ENCODE results near the gene KRT35.

Gene KRT35

GRCh38 chr17:41507315-41507880, 26.4 kb upstream of the KRT35 start:
- H3K79me2 ChIP-seq (ENCODE audit: insufficient read depth, low read length), result no peaks in the 10 kb centered on the region
- no peaks in the 10 kb centered on the region for H3K36me3 ChIP-seq (ENCODE audit: insufficient read depth, low read length)

GRCh38 chr17:41505809-41506767, 25.1 kb upstream of the KRT35 start:
- no peak overlapping the region for H2AFZ ChIP-seq (ENCODE audit: low read depth, low read length)
- no peak overlapping the region for H3K4me2 ChIP-seq (ENCODE audit: insufficient read depth, low read length)
- H3K9ac ChIP-seq (ENCODE audit: low read depth, low read length), result no peak overlapping the region
- H3K9me3 ChIP-seq (ENCODE audit: insufficient read depth, low read length, severe bottlenecking), result no peaks in the 10 kb centered on the region
- H3K36me3 ChIP-seq (ENCODE audit: insufficient read depth, low read length), result no peaks in the 10 kb centered on the region
- DNase-seq (no peak), ATAC-seq (ENCODE audit: insufficient read depth, low read depth) (no peak)
- H3K4me1 ChIP-seq (ENCODE audit: insufficient read depth, low read length), result no peaks in the 10 kb centered on the region
- no peak overlapping the region for H3K4me3 ChIP-seq (ENCODE audit: low read depth in 1 of 2, low read length in 2 of 2)
- no peaks in the 10 kb centered on the region for H3K79me2 ChIP-seq (ENCODE audit: insufficient read depth, low read length)
- H3K27ac ChIP-seq (ENCODE audit: low read length), result no peak overlapping the region
- H4K20me1 ChIP-seq (ENCODE audit: insufficient read depth, low read length), result 0 out of 2 replicates have a peak, but pooled peaks cover 2% of the 10 kb centered on the region
- TF ChIP-seq EZH2 (IDR thresholded peaks at IDR 0.05; ENCODE audit: borderline replicate concordance, low read depth, low read length, severe bottlenecking) (no peak), CTCF (IDR thresholded peaks at IDR 0.05; ENCODE audit: borderline replicate concordance, extremely low read depth, low read length, poor library complexity, severe bottlenecking) (no peak)
- H3K27me3 ChIP-seq (ENCODE audit: insufficient read depth, low read length, poor library complexity), result peaks cover 32% of the 10 kb centered on the region

More at GRCh38 chr17:41507315-41507880, 26.4 kb upstream of the KRT35 start:
- H3K27me3 ChIP-seq (ENCODE audit: insufficient read depth, low read length, poor library complexity), result peaks cover 37% of the 10 kb centered on the region
- no peaks in the 10 kb centered on the region for H3K9me3 ChIP-seq (ENCODE audit: insufficient read depth, low read length, severe bottlenecking)
- no peak overlapping the region for H3K9ac ChIP-seq (ENCODE audit: low read depth, low read length)
- H3K4me1 ChIP-seq (ENCODE audit: insufficient read depth, low read length), result no peaks in the 10 kb centered on the region
- DNase-seq (no peak), ATAC-seq (ENCODE audit: insufficient read depth, low read depth) (no peak)
- H3K27ac ChIP-seq (ENCODE audit: low read length), result no peak overlapping the region
- H3K4me2 ChIP-seq (ENCODE audit: insufficient read depth, low read length), result no peak overlapping the region
- H4K20me1 ChIP-seq (ENCODE audit: insufficient read depth, low read length), result 0 out of 2 replicates have a peak, but pooled peaks cover 3% of the 10 kb centered on the region
- H2AFZ ChIP-seq (ENCODE audit: low read depth, low read length), result no peak overlapping the region
- TF ChIP-seq EZH2 (IDR thresholded peaks at IDR 0.05; ENCODE audit: borderline replicate concordance, low read depth, low read length, severe bottlenecking) (no peak), CTCF (IDR thresholded peaks at IDR 0.05; ENCODE audit: borderline replicate concordance, extremely low read depth, low read length, poor library complexity, severe bottlenecking) (no peak)
- no peak overlapping the region for H3K4me3 ChIP-seq (ENCODE audit: low read depth in 1 of 2, low read length in 2 of 2)

- Histone ChIP-seq H3K79me2 (ENCODE audit: insufficient read depth, low read length) (no peaks in the 10 kb centered on the region), H4K20me1 (ENCODE audit: insufficient read depth, low read length) (no peaks in the 10 kb centered on the region), H3K4me2 (ENCODE audit: insufficient read depth, low read length) (no peak within 1 kb of the TSS), H3K36me3 (ENCODE audit: insufficient read depth, low read length) (no peaks in the 10 kb centered on the region), H3K9me3 (ENCODE audit: insufficient read depth, low read length, severe bottlenecking) (no peaks in the 10 kb centered on the region), H3K4me3 (ENCODE audit: low read depth in 1 of 2, low read length in 2 of 2) (no peak within 1 kb of the TSS), H2AFZ (ENCODE audit: low read depth, low read length) (no peak within 1 kb of the TSS), H3K9ac (ENCODE audit: low read depth, low read length) (no peak within 1 kb of the TSS), H3K4me1 (ENCODE audit: insufficient read depth, low read length) (no peaks in the 10 kb centered on the region), H3K27me3 (ENCODE audit: insufficient read depth, low read length, poor library complexity) (peaks cover 24% of the 10 kb centered on the region), H3K27ac (ENCODE audit: low read length) (no peak within 1 kb of the TSS)
- DNase-seq, result no peak
- TF ChIP-seq EZH2 (IDR thresholded peaks at IDR 0.05; ENCODE audit: borderline replicate concordance, low read depth, low read length, severe bottlenecking) (no peak), CTCF (IDR thresholded peaks at IDR 0.05; ENCODE audit: borderline replicate concordance, extremely low read depth, low read length, poor library complexity, severe bottlenecking) (no peak)
- ATAC-seq (ENCODE audit: insufficient read depth, low read depth), result no peak
These were observed 24.3 kb upstream of the KRT35 start, which contains the start of gene KRT13 for GRCh38 chr17:41505007-41505808. Gene KRT13, minus strand, starts transcription at chr17:41505612. Its CDS starts 62 bp downstream, at chr17:41505550.

All from DND-41 (cell line).